Measurements from ENCODE around the gene THPO. TPM values are rescaled to one million over a fixed set of nuclear protein-coding genes. Genes with fewer than 3 reads are reported as not detected.

The THPO gene
- polyA plus RNA-seq = 1 to 10 TPM in 1 of 4 donors, under 1 TPM in 1, not detected in 2; 0.19 to 2.5 TPM
- long read RNA-seq, donor 1 = 0 reads
- long read RNA-seq, donor 2 = 0 reads
- long read RNA-seq, donor 3 = 0 reads
- long read RNA-seq, donor 4 = 0 reads
- long read RNA-seq, donor 5 = 0 reads
- long read RNA-seq, donor 6 = 0 reads
- long read RNA-seq, donor 7 = 0 reads
- long read RNA-seq, donor 8 = 0 reads
- long read RNA-seq, donor 9 = 0 reads
- long read RNA-seq, donor 10 = 0 reads

GRCh38 chr3:184377882-184378445, at the start of gene THPO:
Gene THPO (minus strand): TSS chr3:184378207. CDS start chr3:184376259, 1,948 bp downstream.
- Histone ChIP-seq H3K9me3 (ENCODE audit: control insufficient read depth in 2 of 2, insufficient read depth in 1 of 2, low read depth in 1 of 2, low read length in 1 of 2) (no peaks in the 10 kb centered on the region), H3K4me1 (ENCODE audit: control insufficient read depth in 3 of 3, insufficient read depth in 2 of 3, low read depth in 1 of 3, low read length in 2 of 3) (peaks cover 0 to 16% (median 0%) of the 10 kb centered on the region in 3 donors), H3K27ac (ENCODE audit: low read depth in 1 of 3, low read length in 2 of 3) (peak within 1 kb of the TSS in 1 of 3 donors; percentile 67), H3K27me3 (ENCODE audit: control insufficient read depth in 3 of 3, insufficient read depth in 3 of 3, low read length in 3 of 3) (peaks cover 17 to 46% (median 17%) of the 10 kb centered on the region in 3 donors), H3K4me3 (ENCODE audit: low read depth in 1 of 3, low read length in 3 of 3) (no peak within 1 kb of the TSS), H3K36me3 (ENCODE audit: control insufficient read depth in 3 of 3, insufficient read depth in 2 of 3, low read depth in 1 of 3, low read length in 3 of 3) (no peaks in the 10 kb centered on the region)
- no peak for FAIRE-seq
- DNase-seq = peak in 1 of 2 donors; percentile 47
- 59 to 66% (median 59%) methylated on average over 7 of the region's 7 CpGs for WGBS, 3 donors

- Histone ChIP-seq H3K27ac (ENCODE audit: low read depth in 1 of 3, low read length in 2 of 3) (no peak overlapping the region), H3K4me3 (ENCODE audit: low read depth in 1 of 3, low read length in 3 of 3) (no peak overlapping the region), H3K9me3 (ENCODE audit: control insufficient read depth in 2 of 2, insufficient read depth in 1 of 2, low read depth in 1 of 2, low read length in 1 of 2) (peaks cover 0 to 2% of the 10 kb centered on the region in 2 donors), H3K27me3 (ENCODE audit: control insufficient read depth in 3 of 3, insufficient read depth in 3 of 3, low read length in 3 of 3) (peaks cover 0 to 8% (median 0%) of the 10 kb centered on the region in 3 donors), H3K4me1 (ENCODE audit: control insufficient read depth in 3 of 3, insufficient read depth in 2 of 3, low read depth in 1 of 3, low read length in 2 of 3) (no peaks in the 10 kb centered on the region), H3K36me3 (ENCODE audit: control insufficient read depth in 3 of 3, insufficient read depth in 2 of 3, low read depth in 1 of 3, low read length in 3 of 3) (no peaks in the 10 kb centered on the region)
- DNase-seq (no peak), FAIRE-seq (no peak)
- 83 to 86% (median 86%) methylated on average over 12 of the region's 12 CpGs for WGBS, 3 donors
Measured at GRCh38 chr3:184426691-184427141, 48.7 kb upstream of the THPO start.

- no peaks in the 10 kb centered on the region for H3K4me1 ChIP-seq (ENCODE audit: control insufficient read depth in 3 of 3, insufficient read depth in 2 of 3, low read depth in 1 of 3, low read length in 2 of 3)
- no peak overlapping the region for H3K27ac ChIP-seq (ENCODE audit: low read depth in 1 of 3, low read length in 2 of 3)
- H3K27me3 ChIP-seq (ENCODE audit: control insufficient read depth in 3 of 3, insufficient read depth in 3 of 3, low read length in 3 of 3) = peaks cover 0 to 6% (median 0%) of the 10 kb centered on the region in 3 donors
- no peak for DNase-seq
- H3K9me3 ChIP-seq (ENCODE audit: control insufficient read depth in 2 of 2, insufficient read depth in 1 of 2, low read depth in 1 of 2, low read length in 1 of 2) = peaks cover 0 to 2% of the 10 kb centered on the region in 2 donors
- H3K36me3 ChIP-seq (ENCODE audit: control insufficient read depth in 3 of 3, insufficient read depth in 2 of 3, low read depth in 1 of 3, low read length in 3 of 3) = no peaks in the 10 kb centered on the region
- H3K4me3 ChIP-seq (ENCODE audit: low read depth in 1 of 3, low read length in 3 of 3) = no peak overlapping the region
- FAIRE-seq = no peak
- 69 to 85% (median 83%) methylated on average over 3 of the region's 3 CpGs for WGBS, 3 donors
Measured at GRCh38 chr3:184423561-184423960, 45.6 kb upstream of the THPO start.

- Histone ChIP-seq H3K36me3 (ENCODE audit: control insufficient read depth in 3 of 3, insufficient read depth in 2 of 3, low read depth in 1 of 3, low read length in 3 of 3) (no peaks in the 10 kb centered on the region), H3K4me3 (ENCODE audit: low read depth in 1 of 3, low read length in 3 of 3) (no peak overlapping the region), H3K9me3 (ENCODE audit: control insufficient read depth in 2 of 2, insufficient read depth in 1 of 2, low read depth in 1 of 2, low read length in 1 of 2) (peaks cover 0 to 2% of the 10 kb centered on the region in 2 donors), H3K4me1 (ENCODE audit: control insufficient read depth in 3 of 3, insufficient read depth in 2 of 3, low read depth in 1 of 3, low read length in 2 of 3) (peaks cover 0 to 5% (median 0%) of the 10 kb centered on the region in 3 donors), H3K27me3 (ENCODE audit: control insufficient read depth in 3 of 3, insufficient read depth in 3 of 3, low read length in 3 of 3) (no peaks in the 10 kb centered on the region), H3K27ac (ENCODE audit: low read depth in 1 of 3, low read length in 2 of 3) (no peak overlapping the region)
- 68 to 82% (median 72%) methylated on average over 5 of the region's 5 CpGs for WGBS, 3 donors
- FAIRE-seq (no peak), DNase-seq (no peak)
Measured at GRCh38 chr3:184419171-184419570, 41.2 kb upstream of the THPO start.

- Histone ChIP-seq H3K27me3 (ENCODE audit: control insufficient read depth in 3 of 3, insufficient read depth in 3 of 3, low read length in 3 of 3) (no peaks in the 10 kb centered on the region), H3K4me3 (ENCODE audit: low read depth in 1 of 3, low read length in 3 of 3) (no peak overlapping the region), H3K36me3 (ENCODE audit: control insufficient read depth in 3 of 3, insufficient read depth in 2 of 3, low read depth in 1 of 3, low read length in 3 of 3) (no peaks in the 10 kb centered on the region), H3K4me1 (ENCODE audit: control insufficient read depth in 3 of 3, insufficient read depth in 2 of 3, low read depth in 1 of 3, low read length in 2 of 3) (peaks cover 0 to 5% (median 0%) of the 10 kb centered on the region in 3 donors), H3K9me3 (ENCODE audit: control insufficient read depth in 2 of 2, insufficient read depth in 1 of 2, low read depth in 1 of 2, low read length in 1 of 2) (peaks cover 0 to 2% of the 10 kb centered on the region in 2 donors), H3K27ac (ENCODE audit: low read depth in 1 of 3, low read length in 2 of 3) (no peak overlapping the region)
- DNase-seq (peak; percentile 68 to 78), FAIRE-seq (no peak)
- 16 to 36% (median 30%) methylated on average over 12 to 14 of the region's 14 CpGs for WGBS, 3 donors
Measured at GRCh38 chr3:184417619-184418327, 39.8 kb upstream of the THPO start.

- peaks cover 0 to 5% (median 0%) of the 10 kb centered on the region in 3 donors for H3K4me1 ChIP-seq (ENCODE audit: control insufficient read depth in 3 of 3, insufficient read depth in 2 of 3, low read depth in 1 of 3, low read length in 2 of 3)
- no peak overlapping the region for H3K4me3 ChIP-seq (ENCODE audit: low read depth in 1 of 3, low read length in 3 of 3)
- no peaks in the 10 kb centered on the region for H3K9me3 ChIP-seq (ENCODE audit: control insufficient read depth in 2 of 2, insufficient read depth in 1 of 2, low read depth in 1 of 2, low read length in 1 of 2)
- no peaks in the 10 kb centered on the region for H3K36me3 ChIP-seq (ENCODE audit: control insufficient read depth in 3 of 3, insufficient read depth in 2 of 3, low read depth in 1 of 3, low read length in 3 of 3)
- no peak for DNase-seq
- H3K27ac ChIP-seq (ENCODE audit: low read depth in 1 of 3, low read length in 2 of 3) = no peak overlapping the region
- WGBS, 3 donors = 69 to 77% (median 73%) methylated on average over 4 of the region's 4 CpGs
- FAIRE-seq = no peak
- H3K27me3 ChIP-seq (ENCODE audit: control insufficient read depth in 3 of 3, insufficient read depth in 3 of 3, low read length in 3 of 3) = no peaks in the 10 kb centered on the region
Measured at GRCh38 chr3:184415203-184415490, 37.1 kb upstream of the THPO start.

GRCh38 chr3:184414418-184415202, 36.6 kb upstream of the THPO start:
- DNase-seq = no peak

GRCh38 chr3:184409946-184410500, 32.0 kb upstream of the THPO start:
- H3K9me3 ChIP-seq (ENCODE audit: control insufficient read depth in 2 of 2, insufficient read depth in 1 of 2, low read depth in 1 of 2, low read length in 1 of 2) = no peaks in the 10 kb centered on the region
- 69 to 77% (median 74%) methylated on average over 12 of the region's 12 CpGs for WGBS, 3 donors
- no peaks in the 10 kb centered on the region for H3K36me3 ChIP-seq (ENCODE audit: control insufficient read depth in 3 of 3, insufficient read depth in 2 of 3, low read depth in 1 of 3, low read length in 3 of 3)
- H3K27ac ChIP-seq (ENCODE audit: low read depth in 1 of 3, low read length in 2 of 3) = no peak overlapping the region
- no peak overlapping the region for H3K4me3 ChIP-seq (ENCODE audit: low read depth in 1 of 3, low read length in 3 of 3)
- FAIRE-seq (no peak), DNase-seq (no peak)
- no peaks in the 10 kb centered on the region for H3K4me1 ChIP-seq (ENCODE audit: control insufficient read depth in 3 of 3, insufficient read depth in 2 of 3, low read depth in 1 of 3, low read length in 2 of 3)
- no peaks in the 10 kb centered on the region for H3K27me3 ChIP-seq (ENCODE audit: control insufficient read depth in 3 of 3, insufficient read depth in 3 of 3, low read length in 3 of 3)

More at GRCh38 chr3:184414418-184415202, 36.6 kb upstream of the THPO start:
- H3K27ac ChIP-seq (ENCODE audit: low read depth in 1 of 3, low read length in 2 of 3) = no peak overlapping the region
- no peaks in the 10 kb centered on the region for H3K27me3 ChIP-seq (ENCODE audit: control insufficient read depth in 3 of 3, insufficient read depth in 3 of 3, low read length in 3 of 3)
- H3K4me3 ChIP-seq (ENCODE audit: low read depth in 1 of 3, low read length in 3 of 3) = no peak overlapping the region
- H3K9me3 ChIP-seq (ENCODE audit: control insufficient read depth in 2 of 2, insufficient read depth in 1 of 2, low read depth in 1 of 2, low read length in 1 of 2) = no peaks in the 10 kb centered on the region
- peaks cover 0 to 5% (median 0%) of the 10 kb centered on the region in 3 donors for H3K4me1 ChIP-seq (ENCODE audit: control insufficient read depth in 3 of 3, insufficient read depth in 2 of 3, low read depth in 1 of 3, low read length in 2 of 3)
- WGBS, 3 donors = 85 to 88% (median 86%) methylated on average over 16 of the region's 16 CpGs
- no peaks in the 10 kb centered on the region for H3K36me3 ChIP-seq (ENCODE audit: control insufficient read depth in 3 of 3, insufficient read depth in 2 of 3, low read depth in 1 of 3, low read length in 3 of 3)
- no peak for FAIRE-seq

Data from small intestine (tissue), 16 donors.